Stimulated activated CD4-positive, alpha-beta T cell treated with anti-CD3 and anti-CD28 coated beads, Interleukin-1b, Interleukin-23, amount 100 ng/mL, for 4 hours (primary cell): ENCODE measurements around the gene TAF11L9.
"Not testable (repeated sequence)": the region's sequence is repeated elsewhere in the genome, so short reads cannot be mapped to it uniquely, and the experiment has no call there.

Experiments used
- DNase-seq, 2 donors: peaks; one replicate each; pipeline ENCODE4 v3.0.0-alpha.2; 2020; ENCODE audit warnings: low read depth in 2 of 2

TAF11L9 gene

GRCh38 chr5:17594255-17594654 is at the start of gene TAF11L9:
Gene TAF11L9 (minus strand): TSS chr5:17594394.
- DNase-seq, result not testable (repeated sequence)

GRCh38 chr5:17634160-17634559 is 40.0 kb upstream of the TAF11L9 start, which contains the start of gene TAF11L14:
Gene TAF11L14 (plus strand): TSS chr5:17634460.
- no peak for DNase-seq

GRCh38 chr5:17631788-17632187 is 37.6 kb upstream of the TAF11L9 start, which contains the start of gene TAF11L13:
Gene TAF11L13 (plus strand): TSS chr5:17632088.
- not testable (repeated sequence) for DNase-seq

- DNase-seq, result no peak
These were observed 31.5 kb upstream of the TAF11L9 start for GRCh38 chr5:17625686-17626085.

- DNase-seq, result no peak
These were observed 26.4 kb upstream of the TAF11L9 start for GRCh38 chr5:17620627-17621026.

- no peak for DNase-seq
These were observed 25.2 kb upstream of the TAF11L9 start for GRCh38 chr5:17619354-17619753.

- DNase-seq, result no peak
These were observed 20.8 kb upstream of the TAF11L9 start for GRCh38 chr5:17614872-17615605.

GRCh38 chr5:17610092-17610491 is 15.9 kb upstream of the TAF11L9 start, which contains the start of gene TAF11L12:
Gene TAF11L12 (plus strand): TSS chr5:17610392.
- not testable (repeated sequence) for DNase-seq

GRCh38 chr5:17607461-17607860 is 13.3 kb upstream of the TAF11L9 start:
- DNase-seq, result not testable (repeated sequence)

GRCh38 chr5:17604951-17605350 is 10.8 kb upstream of the TAF11L9 start:
- DNase-seq, result no peak

GRCh38 chr5:17603880-17604279 is 9.7 kb upstream of the TAF11L9 start, which contains the start of gene TAF11L11:
Gene TAF11L11 (plus strand): TSS chr5:17604183.
- DNase-seq, result not testable (repeated sequence)

- DNase-seq, result not testable (repeated sequence)
These were observed 3.5 kb upstream of the TAF11L9 start, which contains the start of gene TAF11L10 for GRCh38 chr5:17597728-17598127. Gene TAF11L10 (minus strand): TSS chr5:17597828.

- not testable (repeated sequence) for DNase-seq
These were observed 3.3 kb downstream of the TAF11L9 start, which contains the start of gene TAF11L8 for GRCh38 chr5:17590860-17591259. Gene TAF11L8 (minus strand): TSS chr5:17590960.

- not testable (repeated sequence) for DNase-seq
These were observed 8.5 kb downstream of the TAF11L9 start, which contains the start of gene TAF11L7 for GRCh38 chr5:17585658-17586057. Gene TAF11L7 (minus strand): TSS chr5:17585758.
